Stimulated activated CD4-positive, alpha-beta T cell treated with anti-CD3 and anti-CD28 coated beads, Interleukin-1b, Interleukin-23, amount 100 ng/mL, for 4 hours (primary cell): ENCODE measurements around the gene PIGU.
A peak's percentile ranks its signal among the peaks of the same experiment; 100 is the strongest.
"Not testable (repeated sequence)": the region's sequence is repeated elsewhere in the genome, so short reads cannot be mapped to it uniquely, and the experiment has no call there.

Experiments used
- DNase-seq, 2 donors: peaks; one replicate each; pipeline ENCODE4 v3.0.0-alpha.2; 2020; ENCODE audit warnings: low read depth in 2 of 2

PIGU gene, protein sequence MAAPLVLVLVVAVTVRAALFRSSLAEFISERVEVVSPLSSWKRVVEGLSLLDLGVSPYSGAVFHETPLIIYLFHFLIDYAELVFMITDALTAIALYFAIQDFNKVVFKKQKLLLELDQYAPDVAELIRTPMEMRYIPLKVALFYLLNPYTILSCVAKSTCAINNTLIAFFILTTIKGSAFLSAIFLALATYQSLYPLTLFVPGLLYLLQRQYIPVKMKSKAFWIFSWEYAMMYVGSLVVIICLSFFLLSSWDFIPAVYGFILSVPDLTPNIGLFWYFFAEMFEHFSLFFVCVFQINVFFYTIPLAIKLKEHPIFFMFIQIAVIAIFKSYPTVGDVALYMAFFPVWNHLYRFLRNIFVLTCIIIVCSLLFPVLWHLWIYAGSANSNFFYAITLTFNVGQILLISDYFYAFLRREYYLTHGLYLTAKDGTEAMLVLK

DNA sequence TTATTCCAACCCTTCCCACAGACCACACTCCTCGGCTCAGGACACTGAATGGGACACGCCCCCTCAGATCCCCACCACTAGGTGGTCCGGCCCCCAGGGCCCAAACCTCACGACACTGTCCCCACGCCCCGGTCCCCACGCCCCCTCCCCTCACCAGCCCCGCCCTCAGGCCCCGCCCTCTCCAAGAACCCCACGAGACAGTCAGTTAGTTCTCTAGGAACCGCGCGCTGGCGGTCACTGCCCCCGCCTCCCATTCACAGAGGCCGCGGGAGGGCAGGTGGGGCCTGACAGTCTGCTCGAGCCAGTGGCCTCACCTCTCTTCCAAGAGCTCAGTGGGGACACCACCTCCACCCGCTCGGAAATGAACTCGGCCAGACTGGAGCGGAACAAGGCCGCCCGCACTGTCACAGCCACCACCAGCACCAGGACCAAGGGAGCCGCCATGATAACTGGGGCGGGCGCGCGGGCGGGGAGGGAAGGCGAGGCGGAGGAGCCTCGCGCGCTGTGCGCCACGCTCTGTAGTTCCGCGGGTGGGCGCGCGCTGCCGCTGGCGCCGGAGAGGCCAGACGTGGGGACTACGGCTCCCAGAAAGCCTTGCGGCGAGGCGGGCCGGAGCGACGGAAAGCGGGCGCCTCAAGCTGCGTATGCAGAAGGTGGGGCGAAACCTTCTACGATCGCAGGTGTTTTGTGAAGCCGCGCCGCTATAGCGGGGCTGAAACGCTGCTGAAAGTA is at the start of gene PIGU:
Gene PIGU (minus strand): TSS at position 451 of the 732 bp plus-strand sequence. CDS start 7 bp downstream, at position 444.
- DNase-seq = peak; percentile 92 to 94

DNA sequence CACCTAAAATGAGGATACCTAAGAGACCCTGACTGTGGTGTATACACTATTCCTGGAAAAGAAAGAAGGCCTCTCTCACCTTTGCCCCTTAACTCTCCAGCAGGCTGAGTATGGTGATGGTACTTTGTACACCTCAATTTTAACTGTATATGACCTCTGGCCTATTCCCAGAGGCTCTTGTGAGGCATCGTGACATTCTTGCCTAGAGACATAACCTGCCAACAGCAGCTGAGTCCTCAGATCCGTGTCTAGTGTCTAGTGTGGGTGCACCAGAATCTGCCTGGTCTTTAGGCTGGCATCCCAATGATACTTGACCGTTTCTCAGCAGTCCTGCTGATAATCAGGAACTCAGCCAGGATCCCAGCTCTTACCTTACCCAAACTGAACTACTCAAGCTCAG is 47.3 kb upstream of the PIGU start:
- no peak for DNase-seq

DNA sequence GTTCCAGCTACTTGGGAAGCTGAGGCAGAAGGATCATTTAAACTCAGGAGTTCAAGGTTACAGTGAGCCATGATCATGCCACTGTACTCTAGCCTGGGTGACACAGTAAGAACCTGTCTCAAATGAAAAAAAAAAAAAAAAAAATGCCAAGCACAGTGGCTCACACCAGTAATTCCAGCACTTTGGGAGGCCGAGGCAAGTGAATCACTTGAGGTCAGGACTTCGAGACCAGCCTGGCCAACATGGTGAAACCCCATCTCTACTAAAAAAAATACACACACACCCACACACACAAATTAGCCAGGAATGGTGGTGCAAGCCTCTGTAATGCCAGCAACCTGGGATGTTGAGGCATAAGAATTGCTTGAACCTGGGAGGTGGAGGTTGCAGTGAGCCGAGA is 45.7 kb upstream of the PIGU start:
- DNase-seq = not testable (repeated sequence)

DNA sequence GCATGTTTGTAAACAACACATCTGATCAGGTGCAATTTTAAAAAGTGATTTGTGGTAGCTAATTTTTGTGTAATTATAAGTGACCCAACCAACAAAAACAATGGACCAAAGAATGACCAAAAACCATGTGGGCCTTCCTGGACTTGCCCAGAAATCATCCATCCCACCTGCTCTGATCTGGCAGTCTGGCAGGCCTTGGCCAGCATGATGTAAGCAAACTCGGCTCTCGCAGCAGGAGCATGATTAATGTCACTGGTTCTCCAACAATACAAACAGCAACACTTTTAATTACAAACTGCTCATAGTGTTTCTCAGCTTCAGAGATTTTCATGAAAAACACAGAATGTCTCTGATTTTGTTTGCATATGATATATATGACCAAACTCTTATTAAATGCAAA is 43.4 kb upstream of the PIGU start:
- no peak for DNase-seq

DNA sequence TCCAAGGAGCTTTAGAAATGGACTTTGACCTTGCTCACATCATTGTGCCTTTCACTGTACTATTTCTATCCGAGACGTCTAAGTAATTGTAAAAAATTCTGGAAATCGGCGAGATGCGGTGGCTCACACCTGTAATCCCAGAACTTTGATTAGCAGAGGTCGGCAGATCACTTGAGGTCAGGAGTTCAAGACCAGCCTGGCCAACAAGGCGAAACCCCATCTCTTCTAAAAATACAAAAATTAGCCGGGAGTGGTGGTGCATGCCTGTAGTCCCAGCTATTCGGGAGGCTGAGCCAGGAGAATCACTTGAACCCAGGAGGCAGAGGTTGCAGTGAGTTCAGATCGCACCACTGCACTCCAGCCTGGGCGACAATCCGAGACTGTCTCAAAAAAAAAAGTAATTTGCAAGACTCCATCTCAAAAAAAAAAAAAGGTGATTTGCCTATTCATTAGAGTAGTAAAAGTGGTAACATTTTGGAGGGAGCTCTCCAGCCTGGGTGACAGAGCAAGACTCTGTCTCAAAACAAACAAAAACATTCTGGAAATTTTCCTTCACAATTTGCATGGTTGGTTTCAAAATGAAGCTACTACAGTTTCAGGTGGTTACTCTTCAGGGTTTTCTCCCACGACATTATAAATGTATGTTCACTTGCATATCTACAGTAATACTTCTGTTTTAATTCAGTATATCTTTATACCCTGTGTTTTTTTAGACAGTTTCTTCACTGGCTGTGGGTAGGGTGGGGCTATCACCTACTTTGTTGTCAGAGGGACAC is 42.5 kb upstream of the PIGU start:
- not testable (repeated sequence) for DNase-seq

DNA sequence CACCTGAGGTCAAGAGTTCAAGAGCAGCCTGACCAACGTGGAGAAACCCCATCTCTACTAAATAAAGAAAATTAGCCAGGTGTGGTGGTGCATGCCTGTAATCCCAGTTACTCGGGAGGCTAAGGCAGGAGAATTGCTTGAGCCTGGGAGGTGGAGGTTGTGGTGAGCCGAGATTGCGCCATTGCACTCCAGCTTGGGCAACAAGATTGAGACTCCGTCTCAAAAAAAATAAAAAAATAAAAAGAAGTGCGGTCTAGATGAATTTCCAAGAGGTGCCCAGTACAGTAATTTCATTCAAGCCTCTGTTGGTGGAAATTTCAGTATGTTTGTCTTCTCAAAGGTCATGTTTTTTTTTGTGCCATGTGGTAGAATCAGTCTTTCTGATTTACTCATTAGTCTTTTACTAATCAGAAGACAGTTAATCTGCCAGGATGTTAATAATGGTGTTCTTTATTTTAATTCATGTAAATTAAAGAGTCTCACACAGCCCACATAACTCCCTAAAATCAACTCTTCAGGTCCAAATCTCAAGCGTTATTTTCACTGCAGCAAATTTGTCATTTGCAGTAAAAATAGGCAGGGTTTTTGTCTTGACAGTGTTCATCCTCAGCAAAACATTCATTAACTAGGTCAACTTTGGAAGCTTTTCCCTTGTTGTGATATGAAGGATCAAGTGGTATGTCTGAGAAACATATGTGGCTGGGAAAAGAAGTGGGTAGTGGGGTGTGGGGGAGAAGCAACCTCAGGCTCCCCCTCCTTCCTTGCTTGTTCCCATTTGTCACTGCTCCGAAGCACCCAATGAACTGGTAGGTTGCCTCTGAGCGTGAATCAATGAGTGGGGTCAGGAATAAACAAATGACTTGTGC is 40.6 kb upstream of the PIGU start:
- no peak for DNase-seq

DNA sequence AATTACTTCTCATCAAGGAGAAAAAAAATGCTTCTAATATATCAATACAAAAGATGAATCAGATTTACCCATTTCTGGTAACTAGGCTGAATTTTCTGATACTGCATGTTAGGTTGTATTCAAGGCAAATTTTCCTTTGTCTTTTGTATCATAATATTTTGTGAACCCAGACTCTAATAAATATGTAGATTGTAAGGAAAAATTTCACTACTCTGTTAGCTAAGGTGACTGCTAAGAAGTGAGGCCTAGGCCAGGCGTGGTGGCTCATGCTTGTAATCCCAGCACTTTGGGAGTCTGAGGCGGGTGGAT is 40.0 kb upstream of the PIGU start:
- no peak for DNase-seq

DNA sequence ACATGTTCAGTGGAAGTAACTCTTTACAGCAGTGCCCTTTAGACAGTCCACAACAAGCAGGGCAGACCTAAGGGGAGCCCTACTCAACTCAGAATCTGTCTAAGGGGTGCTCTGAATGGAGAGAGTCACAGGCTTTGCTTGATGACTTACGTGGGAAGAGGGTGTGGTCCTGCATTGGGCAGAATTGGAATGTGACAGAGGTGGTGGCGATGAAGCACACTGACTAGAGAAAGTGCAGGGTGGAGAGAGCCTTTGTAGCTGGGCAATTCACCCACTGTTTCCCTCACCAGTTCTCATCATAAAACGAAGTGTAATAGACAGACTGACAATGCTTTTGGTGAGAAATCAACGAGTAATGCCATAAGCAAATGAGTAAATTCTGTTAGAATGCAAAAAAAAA is 38.5 kb upstream of the PIGU start:
- no peak for DNase-seq

DNA sequence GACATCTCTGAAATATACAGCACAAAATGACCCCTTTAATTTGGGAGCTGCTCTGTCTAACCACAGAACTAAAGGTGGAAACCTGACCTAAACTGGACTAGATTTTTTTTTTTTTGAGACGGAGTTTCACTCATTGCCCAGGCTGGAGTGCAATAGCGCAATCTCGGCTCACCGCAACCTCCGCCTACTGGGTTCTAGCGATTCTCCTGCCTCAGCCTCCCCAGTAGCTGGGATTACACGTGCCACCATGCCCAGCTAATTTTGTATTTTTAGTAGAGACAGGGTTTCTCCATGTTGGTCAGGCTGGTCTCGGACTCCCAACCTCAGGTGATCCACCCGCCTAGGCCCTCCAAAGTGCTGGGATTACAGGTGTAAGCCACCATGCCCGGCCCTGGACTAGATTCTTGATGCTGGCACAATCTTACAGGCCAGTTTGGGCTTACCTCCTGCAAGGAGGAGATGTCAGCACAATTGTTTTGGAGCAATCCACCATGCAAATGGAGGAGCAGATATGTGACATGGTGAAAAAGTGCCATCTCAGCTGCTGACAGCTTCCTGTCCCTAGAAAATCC is 37.1 kb upstream of the PIGU start:
- DNase-seq = not testable (repeated sequence)

DNA sequence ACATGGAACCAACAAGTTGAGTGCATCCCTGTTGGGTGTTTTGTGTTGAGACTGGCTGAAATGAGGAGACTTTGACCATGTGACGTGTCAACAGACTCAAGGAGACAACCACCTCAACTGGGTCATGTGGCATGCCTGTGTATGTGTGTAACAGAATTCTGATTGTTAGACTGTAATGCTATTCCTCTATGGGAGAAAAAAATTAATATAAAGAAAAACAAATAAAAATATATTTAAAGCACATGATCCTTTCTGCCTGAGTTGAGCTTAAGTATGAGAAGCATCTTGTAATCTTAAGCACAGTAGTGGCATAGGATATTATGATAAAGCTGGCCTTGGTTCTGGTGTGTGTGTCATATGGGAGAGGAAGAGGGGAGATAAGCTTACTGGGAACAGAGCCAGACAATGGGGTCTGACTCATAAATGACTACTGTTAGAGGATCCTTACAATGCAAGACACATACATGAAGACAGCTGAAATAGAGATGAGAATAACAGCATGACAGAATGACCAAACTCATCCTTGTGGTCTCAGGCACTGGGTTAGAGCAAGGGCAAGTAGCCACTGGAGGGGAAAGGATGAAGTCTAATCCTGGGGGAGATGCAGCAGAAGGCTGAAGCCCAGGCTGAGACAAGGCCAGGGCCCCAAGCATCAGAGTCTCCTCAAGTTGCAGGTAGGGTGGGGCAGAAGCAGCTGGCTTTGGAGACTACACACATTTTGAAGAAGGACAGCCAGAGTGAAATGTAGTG is 36.5 kb upstream of the PIGU start:
- no peak for DNase-seq

DNA sequence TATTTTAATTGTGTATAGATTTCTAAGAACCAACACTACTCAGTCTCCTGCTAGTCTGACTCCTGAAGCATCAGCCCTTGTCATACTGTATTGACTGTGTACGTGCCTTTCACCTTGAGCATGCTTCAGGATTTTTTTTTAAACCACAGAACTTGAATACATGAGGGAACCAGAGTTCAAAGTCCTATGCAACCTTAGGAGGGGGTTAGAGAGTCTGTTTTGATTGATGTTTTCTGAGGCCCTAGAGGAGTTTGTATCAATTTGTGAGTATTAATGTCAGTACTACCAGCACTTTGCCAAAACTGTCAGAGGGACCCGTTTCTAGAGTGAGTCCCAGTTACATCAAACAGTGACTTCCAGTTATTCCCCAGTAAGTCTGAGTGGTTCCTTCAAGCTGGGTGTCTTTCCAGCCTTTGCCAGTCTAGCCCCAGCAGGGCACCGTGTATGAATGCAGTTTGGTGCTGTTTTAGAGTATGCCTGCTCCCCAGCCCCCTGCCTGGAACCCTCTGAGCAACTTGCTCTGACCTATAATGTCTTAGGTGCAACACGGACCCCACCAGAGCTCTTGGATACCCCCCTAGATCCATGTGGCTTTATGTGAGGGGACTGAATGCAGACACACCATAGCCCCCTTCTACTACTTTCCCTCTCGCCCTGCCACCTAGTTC is 35.8 kb upstream of the PIGU start:
- DNase-seq = no peak

DNA sequence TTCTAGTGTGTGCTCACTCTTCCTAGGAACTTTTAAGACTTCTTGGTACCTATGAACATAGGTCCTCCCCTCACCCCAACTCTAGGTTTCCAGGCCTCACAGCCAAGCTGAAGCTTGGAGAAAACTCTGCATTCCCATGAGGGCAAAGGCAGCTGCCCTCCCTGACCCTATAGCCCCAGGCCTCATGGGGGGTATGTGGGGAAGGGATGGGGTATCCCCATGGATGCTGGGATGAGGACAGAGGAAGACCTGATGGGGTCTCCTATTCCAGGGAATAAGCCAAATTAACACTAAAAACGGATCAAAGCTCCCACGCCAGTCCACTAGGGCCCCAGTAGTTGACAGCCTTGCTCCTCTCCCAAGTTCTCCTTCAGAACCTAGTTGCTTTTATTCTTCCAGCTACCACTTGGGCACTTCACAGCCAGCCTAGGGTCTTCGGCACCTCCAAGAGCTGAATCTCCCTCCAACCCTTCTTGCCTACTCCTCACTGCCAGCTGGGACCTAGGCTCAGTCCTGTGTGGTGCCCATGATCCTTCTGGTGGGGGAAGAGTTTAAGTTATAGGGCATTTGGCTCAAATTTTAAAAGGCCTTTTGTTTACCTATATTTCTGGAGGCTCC is 35.0 kb upstream of the PIGU start:
- DNase-seq = no peak

DNA sequence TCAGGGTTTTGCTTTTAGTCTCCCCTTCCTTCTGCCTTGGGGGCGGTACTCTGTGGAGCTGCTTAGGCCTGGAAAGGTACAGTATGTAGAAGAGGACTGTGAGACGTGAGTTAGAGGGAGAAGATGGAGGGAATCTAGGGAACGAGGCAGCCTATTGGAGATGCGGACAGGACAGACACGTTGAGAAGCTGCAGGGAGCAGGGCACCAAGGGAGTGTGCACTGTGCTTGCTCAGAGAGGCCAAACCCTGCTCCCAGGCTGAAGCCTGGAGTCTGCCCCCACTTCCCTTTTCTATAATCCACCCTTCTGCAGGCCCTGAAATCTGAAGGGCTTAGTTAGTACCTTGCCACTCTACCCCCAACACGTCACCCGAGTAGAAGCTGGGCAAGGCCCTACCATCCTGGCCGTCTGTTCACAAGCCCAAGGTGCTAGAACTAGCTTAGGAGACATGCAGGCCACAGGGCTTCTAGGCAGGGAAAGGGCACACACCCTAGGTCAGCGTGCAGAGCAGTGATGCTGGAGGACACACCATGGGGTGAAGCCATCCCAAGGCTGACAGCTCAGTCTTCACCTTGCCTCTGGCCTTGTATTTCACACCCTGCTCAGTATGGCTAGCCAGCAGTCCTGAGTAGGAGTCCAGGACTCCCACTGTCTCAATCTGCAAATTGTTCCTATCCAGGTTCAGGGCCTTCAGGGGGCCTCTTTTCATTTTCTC is 34.1 kb upstream of the PIGU start:
- no peak for DNase-seq

DNA sequence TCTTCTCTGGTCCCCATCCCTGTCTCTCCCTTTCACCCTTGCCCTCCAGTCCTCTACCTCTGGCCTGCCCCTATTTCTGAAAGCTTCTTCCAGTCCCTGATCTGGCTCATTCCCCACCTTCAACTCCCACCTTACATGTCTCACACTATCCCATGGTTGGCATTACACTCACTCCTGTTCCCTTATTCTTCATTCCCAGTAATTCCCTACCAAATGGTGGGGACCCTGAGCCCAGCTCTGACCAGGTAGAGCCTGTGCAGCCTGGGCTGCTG is 33.6 kb upstream of the PIGU start:
- no peak for DNase-seq

DNA sequence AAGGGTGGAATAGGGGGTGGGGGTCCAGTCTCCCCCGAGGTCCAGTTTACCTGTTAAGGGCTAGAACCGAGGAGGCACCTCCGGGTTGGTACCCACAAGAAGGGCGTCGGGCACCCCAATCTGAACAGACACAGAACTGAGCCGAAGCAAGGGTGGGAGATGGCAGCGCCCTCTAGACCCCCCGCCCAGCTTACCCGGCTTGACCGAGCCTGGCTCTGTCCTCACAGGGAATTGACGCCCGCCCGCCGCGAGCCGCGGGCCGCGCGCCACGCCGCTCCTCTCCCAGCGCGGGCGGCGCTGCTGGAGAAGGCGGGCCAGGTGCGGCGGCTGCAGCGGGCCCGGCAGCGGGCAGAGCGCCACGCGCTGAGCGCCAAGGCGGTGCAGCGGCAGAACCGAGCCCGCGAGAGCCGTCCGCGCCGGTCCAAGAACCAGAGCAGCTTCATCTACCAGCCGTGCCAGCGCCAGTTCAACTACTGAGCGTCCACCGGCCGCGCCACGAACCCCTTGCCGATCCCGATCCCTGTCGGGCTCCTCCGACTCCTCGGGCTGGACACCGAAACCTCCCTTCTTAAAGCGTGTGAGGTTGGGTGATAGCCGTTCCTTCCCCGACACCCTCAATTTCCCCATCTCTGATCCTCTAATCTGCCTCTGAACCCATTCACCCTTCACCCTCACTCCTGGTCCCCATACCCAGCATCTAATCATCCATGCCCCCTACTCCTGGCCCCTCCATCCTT is 33.1 kb upstream of the PIGU start:
- peak in 1 of 2 donors; percentile 67 for DNase-seq

DNA sequence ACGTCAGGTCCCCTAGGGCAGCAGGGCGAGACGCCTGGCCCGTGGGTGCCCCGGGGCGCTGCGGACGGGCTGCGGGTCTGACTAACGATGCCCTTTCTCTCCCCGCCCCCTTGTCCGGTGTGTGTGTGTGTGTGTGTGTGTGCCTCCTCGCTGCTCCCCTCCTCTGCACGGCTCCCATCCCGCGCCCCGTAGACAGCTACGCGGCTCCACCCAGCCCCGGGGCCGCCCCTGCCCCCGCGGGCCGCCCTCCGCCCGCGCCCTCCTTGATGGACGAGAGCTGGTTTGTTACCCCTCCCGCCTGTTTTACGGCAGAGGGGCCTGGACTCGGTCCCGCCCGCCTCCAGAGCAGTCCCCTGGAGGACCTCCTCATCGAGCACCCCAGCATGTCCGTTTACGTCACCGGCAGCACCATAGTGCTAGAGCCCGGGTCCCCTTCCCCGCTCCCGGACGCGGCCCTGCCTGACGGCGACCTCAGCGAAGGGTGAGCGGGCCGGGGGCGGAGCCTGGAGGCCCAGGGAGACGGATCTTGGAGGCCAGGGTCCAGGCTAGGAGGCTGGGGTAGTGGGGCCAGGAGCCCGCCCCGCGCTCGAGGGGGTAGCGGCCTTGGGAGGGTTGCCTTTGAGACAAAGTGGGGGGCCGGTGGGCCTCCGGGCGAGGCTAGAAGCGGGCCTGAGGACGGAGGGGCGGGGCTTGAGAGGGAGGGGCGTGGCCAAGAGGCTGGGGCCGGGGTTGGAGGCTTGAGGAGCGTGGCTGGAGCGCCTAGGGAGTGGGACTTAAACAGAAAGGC is 32.3 kb upstream of the PIGU start:
- DNase-seq = peak; percentile 65 to 78

DNA sequence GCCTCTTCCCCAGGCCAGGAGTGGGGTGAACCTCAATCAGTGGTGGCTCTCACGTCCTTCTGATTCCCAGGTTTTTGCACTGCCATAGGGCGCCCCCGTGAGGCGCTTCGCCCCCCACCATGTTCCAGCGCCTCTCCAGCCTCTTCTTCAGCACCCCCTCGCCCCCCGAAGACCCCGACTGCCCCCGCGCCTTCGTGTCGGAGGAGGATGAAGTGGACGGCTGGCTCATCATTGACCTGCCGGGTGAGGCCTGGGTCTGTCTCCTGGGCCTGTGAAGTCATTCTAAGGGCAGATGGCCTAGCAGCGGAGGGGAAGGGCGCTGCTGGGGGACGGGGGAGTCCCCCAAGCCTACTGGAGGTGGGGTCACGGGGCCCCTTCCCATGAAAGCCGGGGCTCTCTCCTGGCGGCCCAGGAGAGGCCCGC is 31.7 kb upstream of the PIGU start:
- DNase-seq = peak in 1 of 2 donors; percentile 49
